Measurements from ENCODE around the gene WDR62. TPM values are rescaled to one million over a fixed set of nuclear protein-coding genes. Genes with fewer than 3 reads are reported as not detected.

Gene WDR62
- total and polyA plus RNA-seq, 2 donors (not counting 3 experiments of a cell fraction or from before 2014, with no cell fraction given): 8.0 to 13.4 TPM

DNA sequence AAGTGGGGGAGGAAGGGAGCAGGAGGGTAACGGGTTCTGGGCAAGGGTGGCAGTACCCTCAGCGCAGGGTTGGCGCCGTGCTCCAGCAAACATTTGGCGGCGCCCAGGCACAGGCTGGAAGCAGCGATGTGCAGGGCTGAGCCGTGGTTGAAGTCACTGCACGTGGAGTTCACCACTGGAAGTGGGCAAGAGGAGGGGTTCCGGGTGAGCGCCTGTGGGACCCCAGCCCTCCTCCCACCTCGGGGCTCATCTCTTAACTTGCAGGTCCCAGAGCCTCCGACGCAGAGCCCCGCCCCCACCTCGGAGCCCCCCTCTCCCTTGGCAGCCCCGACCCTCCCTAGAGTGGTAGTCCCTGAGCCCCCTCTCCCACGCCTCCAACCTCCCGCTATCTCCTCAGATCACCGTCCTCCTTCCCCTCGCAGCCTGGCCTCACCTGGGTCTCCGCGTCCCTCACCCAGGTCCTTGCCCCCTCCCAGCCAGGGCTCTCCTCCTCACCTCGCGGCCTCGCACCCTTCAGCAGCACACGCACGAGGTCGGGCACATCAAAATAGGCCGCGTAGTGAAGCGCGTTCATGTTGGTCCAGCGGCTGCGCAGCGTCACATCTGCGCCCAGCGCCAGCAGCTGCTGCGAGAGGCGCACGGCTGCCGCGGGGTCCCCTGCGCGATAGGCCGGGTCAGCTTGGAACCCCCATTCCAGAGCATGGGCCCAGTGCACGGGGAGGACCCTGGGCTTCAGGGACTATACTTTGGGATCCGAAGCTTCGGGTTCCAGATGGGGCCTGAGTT, 28.4 kb upstream of the WDR62 start:
- dilution Hi-C loops (cut with MboI; ENCODE audit: extremely low pct_ligation_motif_present, low sequenced_read_pairs): no loop called here
- no peak overlapping the region for H3K27ac ChIP-seq (ENCODE audit: insufficient read depth, low read depth, low read length)
- CTCF ChIA-PET: no interaction called here

More for the DNA sequence above, 28.4 kb upstream of the WDR62 start:
- POLR2A ChIA-PET: no interaction called here
- no peak for TF ChIP-seq POLR2A (IDR thresholded peaks at IDR 0.05; ENCODE audit: low read depth, low read length)
- no peak for TF ChIP-seq CTCF (IDR thresholded peaks at IDR 0.05; ENCODE audit: extremely low read depth in 1 of 2, insufficient read depth in 1 of 2, low read depth in 1 of 2, low read length in 2 of 2)
- no peak for TF ChIP-seq EZH2 (IDR thresholded peaks at IDR 0.05; ENCODE audit: borderline replicate concordance, low read depth, low read length, severe bottlenecking)
- TF ChIP-seq FOS (IDR thresholded peaks at IDR 0.05; ENCODE audit: borderline replicate concordance, insufficient read depth, low read length): no peak
- TF ChIP-seq POLR2AphosphoS5 (IDR thresholded peaks at IDR 0.05; ENCODE audit: insufficient read depth, low read depth, low read length): no peak
- no peak for TF ChIP-seq GATA2 (IDR thresholded peaks at IDR 0.05; ENCODE audit: insufficient read depth, insufficient read length, low read depth, low read length)
- no peak for TF ChIP-seq JUN (IDR thresholded peaks at IDR 0.05; ENCODE audit: borderline replicate concordance, insufficient read depth, insufficient read length, low read depth)
- TF ChIP-seq MAX (IDR thresholded peaks at IDR 0.05; ENCODE audit: insufficient read depth, insufficient read length): no peak
- TF ChIP-seq MYC (IDR thresholded peaks at IDR 0.05; ENCODE audit: low read depth, low read length): no peak
- intact Hi-C loops (cut with micrococcal nuclease): no loop called here
- H3K27me3 ChIP-seq (ENCODE audit: control insufficient read depth in 2 of 2, insufficient read depth in 2 of 2, low read length in 2 of 2): no peaks in the 10 kb centered on the region
- no peak overlapping the region for H3K4me2 ChIP-seq (ENCODE audit: insufficient read depth, low read length)
- no peaks in the 10 kb centered on the region for H3K9me3 ChIP-seq (replicated peaks; ENCODE audit: control insufficient read depth, insufficient read depth, low read length)
- H3K36me3 ChIP-seq (ENCODE audit: control insufficient read depth in 2 of 2, extremely low read depth in 1 of 2, insufficient read depth in 2 of 2, low read length in 2 of 2): peaks cover 0 to 10% of the 10 kb centered on the region in 2 experiments
- H4K20me1 ChIP-seq (replicated peaks; ENCODE audit: control insufficient read depth, extremely low read depth, insufficient read depth, low read length): no peaks in the 10 kb centered on the region
- no peaks in the 10 kb centered on the region for H3K79me2 ChIP-seq (ENCODE audit: control insufficient read depth, insufficient read depth, low read length)
- no peaks in the 10 kb centered on the region for H3K4me1 ChIP-seq (ENCODE audit: control insufficient read depth, extremely low read depth, insufficient read depth, low read length)
- no peaks in the 10 kb centered on the region for H3K9me1 ChIP-seq (replicated peaks; ENCODE audit: control insufficient read depth, extremely low read depth, insufficient read depth, low read length)
- H2AFZ ChIP-seq (ENCODE audit: low read depth, low read length): no peak overlapping the region
- H3K4me3 ChIP-seq (replicated peaks in 1 of 3; ENCODE audit: insufficient read depth in 1 of 3, low read depth in 1 of 3, low read length in 3 of 3): no peak overlapping the region
- FAIRE-seq (no peak), DNase-seq (ENCODE audit: low read depth, low spot score) (no peak)
- BruUV-seq (replicated peaks): no TSS peak
- no peak overlapping the region for H3K9ac ChIP-seq (replicated peaks; ENCODE audit: extremely low read depth, insufficient read depth, low read length)

Measured in endothelial cell of umbilical vein (primary cell).